ENCODE results near the gene TMEM123.

- no peak for TF ChIP-seq CTCF (IDR thresholded peaks at IDR 0.05)
- no peak for TF ChIP-seq POLR2A (IDR thresholded peaks at IDR 0.05)
- TF ChIP-seq POLR2AphosphoS5 (IDR thresholded peaks at IDR 0.05) = no peak
These were observed 91.2 kb downstream of the TMEM123 start for GRCh38 chr11:102361086-102362031.

Measured in suprapubic skin (tissue), 4 donors.